Measurements from ENCODE around the gene AKR1C4. TPM values are rescaled to one million over a fixed set of nuclear protein-coding genes. Genes with fewer than 3 reads are reported as not detected.

AKR1C4 gene
- total RNA-seq, 8 experiments from 2014 or later = 0.40 to 3.5 TPM; not detected in 6

- in situ Hi-C loops (cut with MboI; ENCODE audit: low pct_unique_long_range_greater_than_20kb in 2 of 9, low sequenced_read_pairs in 9 of 9, unreplicated experiment in 9 of 9) = no loop called here
- ATAC-seq (replicated peaks in 6 of 8) = no peak
- H3K4me1 ChIP-seq (replicated peaks in 1 of 2) = no peaks in the 10 kb centered on the region
- WGBS, 10 experiments = 31 to 85% (median 71%) methylated on average over 1 to 6 of the region's 6 CpGs
- H3K27ac ChIP-seq = no peak overlapping the region
- H3K4me3 ChIP-seq = no peak overlapping the region
Measured at GRCh38 chr10:5259132-5259951, 62.7 kb downstream of the AKR1C4 start.

GRCh38 chr10:5259952-5260578, 63.4 kb downstream of the AKR1C4 start:
- in situ Hi-C loops (cut with MboI; ENCODE audit: low pct_unique_long_range_greater_than_20kb in 2 of 9, low sequenced_read_pairs in 9 of 9, unreplicated experiment in 9 of 9) = no loop called here
- no peak overlapping the region for H3K4me3 ChIP-seq
- no peak overlapping the region for H3K27ac ChIP-seq
- ATAC-seq (replicated peaks in 6 of 8) = no peak
- H3K4me1 ChIP-seq (replicated peaks in 1 of 2) = no peaks in the 10 kb centered on the region
- WGBS, 10 experiments = 39 to 100% (median 87%) methylated on average over 1 to 5 of the region's 5 CpGs; no CpG with 5 or more reads in 1 of the 10 experiments

- Histone ChIP-seq H3K4me3 (no peak overlapping the region), H3K4me1 (replicated peaks in 1 of 2) (no peaks in the 10 kb centered on the region), H3K27ac (no peak overlapping the region)
- ATAC-seq (replicated peaks in 6 of 8) = no peak
- 33 to 100% (median 90%) methylated on average over 1 to 2 of the region's 3 CpGs; no CpG with 5 or more reads in 3 of the 10 experiments for WGBS, 10 experiments
- in situ Hi-C loops (cut with MboI; ENCODE audit: low pct_unique_long_range_greater_than_20kb in 2 of 9, low sequenced_read_pairs in 9 of 9, unreplicated experiment in 9 of 9) = no loop called here
Measured at GRCh38 chr10:5260828-5261227, 64.2 kb downstream of the AKR1C4 start.

GRCh38 chr10:5265139-5265538, 68.5 kb downstream of the AKR1C4 start:
- ATAC-seq (replicated peaks in 6 of 8) = no peak
- no peak overlapping the region for H3K27ac ChIP-seq
- no peak overlapping the region for H3K4me3 ChIP-seq
- H3K4me1 ChIP-seq (replicated peaks in 1 of 2) = no peaks in the 10 kb centered on the region
- WGBS, 10 experiments = 40 to 100% (median 60%) methylated on average over 1 of the region's 1 CpG; no CpG with 5 or more reads in 3 of the 10 experiments
- in situ Hi-C loops (cut with MboI; ENCODE audit: low pct_unique_long_range_greater_than_20kb in 2 of 9, low sequenced_read_pairs in 9 of 9, unreplicated experiment in 9 of 9) = no loop called here

- in situ Hi-C loops (cut with MboI; ENCODE audit: low pct_unique_long_range_greater_than_20kb in 2 of 9, low sequenced_read_pairs in 9 of 9, unreplicated experiment in 9 of 9) = no loop called here
- no peak for ATAC-seq (replicated peaks in 6 of 8)
- Histone ChIP-seq H3K4me3 (no peak overlapping the region), H3K4me1 (replicated peaks in 1 of 2) (no peaks in the 10 kb centered on the region), H3K27ac (no peak overlapping the region)
- 0 to 89% (median 50%) methylated on average over 1 of the region's 1 CpG; no CpG with 5 or more reads in 6 of the 10 experiments for WGBS, 10 experiments
Measured at GRCh38 chr10:5266351-5266750, 69.7 kb downstream of the AKR1C4 start.

GRCh38 chr10:5266804-5267203, 70.2 kb downstream of the AKR1C4 start:
- 56 to 100% (median 100%) methylated on average over 1 of the region's 1 CpG; no CpG with 5 or more reads in 3 of the 10 experiments for WGBS, 10 experiments
- ATAC-seq (replicated peaks in 6 of 8) = no peak
- Histone ChIP-seq H3K27ac (no peak overlapping the region), H3K4me1 (replicated peaks in 1 of 2) (no peaks in the 10 kb centered on the region), H3K4me3 (no peak overlapping the region)
- in situ Hi-C loops (cut with MboI; ENCODE audit: low pct_unique_long_range_greater_than_20kb in 2 of 9, low sequenced_read_pairs in 9 of 9, unreplicated experiment in 9 of 9) = no loop called here

GRCh38 chr10:5268234-5268633, 71.6 kb downstream of the AKR1C4 start:
- no peak for ATAC-seq (replicated peaks in 6 of 8)
- H3K4me3 ChIP-seq = no peak overlapping the region
- H3K27ac ChIP-seq = no peak overlapping the region
- in situ Hi-C loops (cut with MboI; ENCODE audit: low pct_unique_long_range_greater_than_20kb in 2 of 9, low sequenced_read_pairs in 9 of 9, unreplicated experiment in 9 of 9) = no loop called here
- no peaks in the 10 kb centered on the region for H3K4me1 ChIP-seq (replicated peaks in 1 of 2)

Other genes starting within 250 kb of the AKR1C4 start
- 100 to 1,000 TPM in 1 of 8 experiments, 10 to 100 TPM in 5, 1 to 10 TPM in 2; 3.2 to 131 (median 26.1) TPM for gene AKR1C1, start 233.4 kb upstream of the AKR1C4 start, total RNA-seq
- 10 to 100 TPM in 6 of 8 experiments, 1 to 10 TPM in 2; 2.5 to 62.5 (median 40.5) TPM for gene AKR1C2, start 193.0 kb upstream of the AKR1C4 start, total RNA-seq
- gene AKR1C3, start 102.4 kb upstream of the AKR1C4 start, total RNA-seq = 10 to 100 TPM in 3 of 8 experiments, 1 to 10 TPM in 1, under 1 TPM in 3, not detected in 1; 0.54 to 76.4 (median 1.6) TPM
- gene AKR1C8, start 11.7 kb upstream of the AKR1C4 start, total RNA-seq = under 1 TPM in 3 of 8 experiments, not detected in 5; 0.09 to 0.92 (median 0.14) TPM
- gene UCN3, start 168.1 kb downstream of the AKR1C4 start, total RNA-seq = under 1 TPM in 4 of 8 experiments, not detected in 4; 0.25 to 1.00 (median 0.33) TPM
- gene TUBAL3, start 208.0 kb downstream of the AKR1C4 start, total RNA-seq = under 1 TPM in 2 of 8 experiments, not detected in 6; 0.18 to 0.38 TPM
- 10 to 100 TPM; 11.8 to 78.8 (median 23.4) TPM for gene NET1, start 215.7 kb downstream of the AKR1C4 start, total RNA-seq